ENCODE results near the gene AKR1B15.

Gene AKR1B15

DNA sequence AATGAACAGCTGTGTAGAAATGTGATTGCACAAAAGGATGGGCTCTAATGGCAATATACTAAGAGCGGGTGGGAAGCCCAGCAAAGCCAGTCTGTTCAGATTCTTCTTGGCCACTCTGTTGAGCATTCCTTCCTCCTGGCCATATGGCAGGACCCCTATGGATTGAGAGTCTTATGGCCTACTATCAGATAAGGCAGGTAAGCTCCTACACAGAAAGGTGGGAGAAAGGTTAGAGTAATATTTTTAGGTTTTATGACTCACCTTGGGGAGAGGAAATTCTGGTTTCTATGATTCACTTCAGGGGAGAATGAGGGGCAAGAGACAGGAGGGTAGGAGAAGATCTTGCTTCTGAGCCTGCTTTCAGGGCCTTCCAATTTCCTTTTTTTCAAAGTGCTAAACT is 36.6 kb upstream of the AKR1B15 start:
- no peak overlapping the region for H3K4me2 ChIP-seq (ENCODE audit: low read length, poor library complexity, severe bottlenecking)
- H2BK120ac ChIP-seq (ENCODE audit: low read depth, low read length): no peak overlapping the region
- H3K27ac ChIP-seq (ENCODE audit: low read length, poor library complexity, severe bottlenecking): no peak overlapping the region
- no peak overlapping the region for H2BK5ac ChIP-seq (ENCODE audit: low read depth, low read length, poor library complexity, severe bottlenecking)
- H2BK15ac ChIP-seq (ENCODE audit: low read depth, poor library complexity, severe bottlenecking): no peak overlapping the region
- H3K9me3 ChIP-seq (ENCODE audit: control insufficient read depth, low read length): no peaks in the 10 kb centered on the region
- no peaks in the 10 kb centered on the region for H3K79me1 ChIP-seq (replicated peaks; ENCODE audit: low read length, poor library complexity, severe bottlenecking)
- H3K14ac ChIP-seq (ENCODE audit: low read length in 2 of 2): no peak overlapping the region
- H4K91ac ChIP-seq (ENCODE audit: low read length): no peak overlapping the region
- H3K18ac ChIP-seq (ENCODE audit: low read depth in 1 of 2, low read length in 2 of 2): no peak overlapping the region
- peaks cover 2% of the 10 kb centered on the region for H3K4me1 ChIP-seq (ENCODE audit: control insufficient read depth, insufficient read depth, low read depth, low read length)
- no peak overlapping the region for H3K4ac ChIP-seq (ENCODE audit: low read depth in 1 of 2, low read length in 2 of 2)
- H4K8ac ChIP-seq (ENCODE audit: low read length): no peak overlapping the region
- WGBS: 100% methylated on average over 1 of the region's 1 CpG
- H2AK5ac ChIP-seq (ENCODE audit: low read length, severe bottlenecking): no peak overlapping the region
- H3K9ac ChIP-seq (ENCODE audit: low read length): peak overlapping the region; percentile 10
- no peak overlapping the region for H2BK12ac ChIP-seq (ENCODE audit: low read length in 2 of 2)
- no peak overlapping the region for H3K23ac ChIP-seq (ENCODE audit: low read length in 2 of 2)
- no peak overlapping the region for H3K4me3 ChIP-seq (ENCODE audit: insufficient read depth in 1 of 2, low read depth in 1 of 2, low read length in 2 of 2)
- DNase-seq: no peak
- no peak overlapping the region for H2AFZ ChIP-seq (ENCODE audit: low read depth, low read length)
- H3K27me3 ChIP-seq (ENCODE audit: control insufficient read depth in 1 of 2, insufficient read depth in 1 of 2, low read length in 2 of 2): no peaks in the 10 kb centered on the region
- H3K36me3 ChIP-seq (ENCODE audit: control insufficient read depth in 1 of 2, insufficient read depth in 2 of 2, low read depth in 1 of 2, low read length in 2 of 2): no peaks in the 10 kb centered on the region

DNA sequence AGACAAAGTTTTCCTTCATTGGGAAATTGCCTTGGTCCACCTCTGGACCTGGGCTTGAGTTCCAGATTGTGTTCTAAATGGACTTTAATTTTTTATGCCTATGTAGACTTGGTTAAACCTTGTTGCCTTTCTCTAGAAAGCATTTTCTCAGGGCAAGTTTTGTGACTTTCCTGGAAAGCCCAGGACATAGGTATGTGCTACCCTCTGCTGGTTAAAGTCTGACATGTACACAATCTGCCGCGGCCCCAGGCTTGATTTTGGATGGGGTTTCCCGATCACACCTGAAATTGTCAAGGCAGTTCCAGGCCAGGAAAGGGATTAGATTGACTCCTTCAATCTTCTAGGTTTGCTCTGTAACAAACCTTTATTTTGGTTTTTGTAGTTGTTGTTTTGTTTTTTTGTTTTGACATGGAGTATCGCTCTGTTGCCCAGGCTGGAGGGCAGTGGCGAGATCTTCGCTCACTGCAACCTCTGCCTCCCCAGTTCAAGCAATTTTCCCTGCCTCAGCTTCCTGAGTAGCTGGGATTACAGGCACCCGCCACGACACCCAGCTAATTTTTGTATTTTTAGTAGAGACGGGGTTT is 35.6 kb upstream of the AKR1B15 start:
- no peaks in the 10 kb centered on the region for H3K27me3 ChIP-seq (ENCODE audit: control insufficient read depth in 1 of 2, insufficient read depth in 1 of 2, low read length in 2 of 2)
- no peak overlapping the region for H2AFZ ChIP-seq (ENCODE audit: low read depth, low read length)
- H3K23ac ChIP-seq (ENCODE audit: low read length in 2 of 2): no peak overlapping the region
- H3K79me1 ChIP-seq (replicated peaks; ENCODE audit: low read length, poor library complexity, severe bottlenecking): no peaks in the 10 kb centered on the region
- H2BK5ac ChIP-seq (ENCODE audit: low read depth, low read length, poor library complexity, severe bottlenecking): no peak overlapping the region
- H3K4me3 ChIP-seq (ENCODE audit: insufficient read depth in 1 of 2, low read depth in 1 of 2, low read length in 2 of 2): no peak overlapping the region
- no peaks in the 10 kb centered on the region for H3K36me3 ChIP-seq (ENCODE audit: control insufficient read depth in 1 of 2, insufficient read depth in 2 of 2, low read depth in 1 of 2, low read length in 2 of 2)
- H2BK15ac ChIP-seq (ENCODE audit: low read depth, poor library complexity, severe bottlenecking): no peak overlapping the region
- H3K4me1 ChIP-seq (ENCODE audit: control insufficient read depth, insufficient read depth, low read depth, low read length): peaks cover 2% of the 10 kb centered on the region
- H3K9ac ChIP-seq (ENCODE audit: low read length): peak overlapping the region; percentile 5
- H4K8ac ChIP-seq (ENCODE audit: low read length): no peak overlapping the region
- DNase-seq: peak; percentile 55
- no peak overlapping the region for H3K4ac ChIP-seq (ENCODE audit: low read depth in 1 of 2, low read length in 2 of 2)
- H3K14ac ChIP-seq (ENCODE audit: low read length in 2 of 2): no peak overlapping the region
- H3K27ac ChIP-seq (ENCODE audit: low read length, poor library complexity, severe bottlenecking): no peak overlapping the region
- H2BK120ac ChIP-seq (ENCODE audit: low read depth, low read length): no peak overlapping the region
- H2BK12ac ChIP-seq (ENCODE audit: low read length in 2 of 2): no peak overlapping the region
- no peak overlapping the region for H3K18ac ChIP-seq (ENCODE audit: low read depth in 1 of 2, low read length in 2 of 2)
- no peak overlapping the region for H2AK5ac ChIP-seq (ENCODE audit: low read length, severe bottlenecking)
- no peak overlapping the region for H3K4me2 ChIP-seq (ENCODE audit: low read length, poor library complexity, severe bottlenecking)
- H4K91ac ChIP-seq (ENCODE audit: low read length): no peak overlapping the region
- H3K9me3 ChIP-seq (ENCODE audit: control insufficient read depth, low read length): no peaks in the 10 kb centered on the region
- 39% methylated on average over 9 of the region's 9 CpGs for WGBS

DNA sequence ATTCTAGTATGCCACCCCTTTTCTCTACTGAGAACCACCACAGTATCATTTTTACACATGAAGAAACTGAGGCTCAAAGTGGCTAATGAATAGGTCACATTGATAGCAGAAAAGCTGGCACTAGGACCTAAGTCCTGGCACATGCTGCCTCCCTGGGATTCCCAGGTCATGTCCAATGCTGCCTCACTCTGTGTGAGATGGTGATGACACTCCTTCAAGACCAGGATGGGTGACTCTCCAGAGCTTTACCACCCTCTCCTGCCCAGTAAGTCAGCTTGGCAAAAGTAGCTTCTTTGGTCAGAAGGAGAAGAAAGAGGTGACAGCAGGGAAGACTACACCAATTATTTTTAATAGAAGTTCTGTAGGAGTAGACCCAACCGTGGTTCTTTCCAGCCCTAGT is 34.8 kb upstream of the AKR1B15 start:
- no peak overlapping the region for H2AK5ac ChIP-seq (ENCODE audit: low read length, severe bottlenecking)

DNA sequence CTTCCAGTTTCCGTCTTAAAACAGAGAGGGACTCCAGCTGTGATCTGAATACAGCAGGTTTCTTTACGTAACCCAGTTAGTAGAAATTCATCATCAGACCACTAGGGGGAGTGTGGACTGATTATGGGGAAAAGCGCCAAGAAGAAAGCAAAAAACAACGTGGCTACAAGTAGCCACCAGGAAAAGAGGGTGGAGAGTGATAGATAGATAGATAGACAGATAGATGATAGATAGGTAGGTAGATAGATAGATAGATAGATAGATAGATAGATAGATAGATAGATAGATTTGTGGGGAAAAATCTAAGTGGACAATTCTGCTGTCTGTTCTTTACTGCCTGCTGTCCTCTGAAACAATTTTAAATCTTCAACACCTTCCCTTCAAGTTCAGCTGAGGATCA is 34.2 kb upstream of the AKR1B15 start:
- Histone ChIP-seq H3K27me3 (ENCODE audit: control insufficient read depth in 1 of 2, insufficient read depth in 1 of 2, low read length in 2 of 2) (no peaks in the 10 kb centered on the region), H3K14ac (ENCODE audit: low read length in 2 of 2) (no peak overlapping the region), H3K4me3 (ENCODE audit: insufficient read depth in 1 of 2, low read depth in 1 of 2, low read length in 2 of 2) (no peak overlapping the region), H3K9me3 (ENCODE audit: control insufficient read depth, low read length) (no peaks in the 10 kb centered on the region), H3K9ac (ENCODE audit: low read length) (peak overlapping the region; percentile 51), H3K36me3 (ENCODE audit: control insufficient read depth in 1 of 2, insufficient read depth in 2 of 2, low read depth in 1 of 2, low read length in 2 of 2) (no peaks in the 10 kb centered on the region), H3K4me2 (ENCODE audit: low read length, poor library complexity, severe bottlenecking) (no peak overlapping the region), H3K4ac (ENCODE audit: low read depth in 1 of 2, low read length in 2 of 2) (no peak overlapping the region), H2BK12ac (ENCODE audit: low read length in 2 of 2) (no peak overlapping the region), H4K91ac (ENCODE audit: low read length) (no peak overlapping the region), H2BK5ac (ENCODE audit: low read depth, low read length, poor library complexity, severe bottlenecking) (no peak overlapping the region), H3K23ac (ENCODE audit: low read length in 2 of 2) (no peak overlapping the region), H4K8ac (ENCODE audit: low read length) (no peak overlapping the region), H2BK120ac (ENCODE audit: low read depth, low read length) (no peak overlapping the region), H2AK5ac (ENCODE audit: low read length, severe bottlenecking) (peak overlapping the region; percentile 53), H3K79me1 (replicated peaks; ENCODE audit: low read length, poor library complexity, severe bottlenecking) (no peaks in the 10 kb centered on the region), H3K27ac (ENCODE audit: low read length, poor library complexity, severe bottlenecking) (no peak overlapping the region), H2AFZ (ENCODE audit: low read depth, low read length) (no peak overlapping the region), H2BK15ac (ENCODE audit: low read depth, poor library complexity, severe bottlenecking) (no peak overlapping the region), H3K4me1 (ENCODE audit: control insufficient read depth, insufficient read depth, low read depth, low read length) (peaks cover 2% of the 10 kb centered on the region), H3K18ac (ENCODE audit: low read depth in 1 of 2, low read length in 2 of 2) (no peak overlapping the region)
- WGBS: 5% methylated on average over 3 of the region's 4 CpGs
- peak; percentile 80 for DNase-seq

More for the DNA sequence above, 34.8 kb upstream of the AKR1B15 start:
- H3K14ac ChIP-seq (ENCODE audit: low read length in 2 of 2): no peak overlapping the region
- no peak overlapping the region for H4K91ac ChIP-seq (ENCODE audit: low read length)
- H3K9ac ChIP-seq (ENCODE audit: low read length): peak overlapping the region; percentile 32
- no peak overlapping the region for H2BK15ac ChIP-seq (ENCODE audit: low read depth, poor library complexity, severe bottlenecking)
- no peak overlapping the region for H2AFZ ChIP-seq (ENCODE audit: low read depth, low read length)
- H3K79me1 ChIP-seq (replicated peaks; ENCODE audit: low read length, poor library complexity, severe bottlenecking): no peaks in the 10 kb centered on the region
- H2BK12ac ChIP-seq (ENCODE audit: low read length in 2 of 2): no peak overlapping the region
- H3K4ac ChIP-seq (ENCODE audit: low read depth in 1 of 2, low read length in 2 of 2): no peak overlapping the region
- H2BK5ac ChIP-seq (ENCODE audit: low read depth, low read length, poor library complexity, severe bottlenecking): no peak overlapping the region
- no peaks in the 10 kb centered on the region for H3K36me3 ChIP-seq (ENCODE audit: control insufficient read depth in 1 of 2, insufficient read depth in 2 of 2, low read depth in 1 of 2, low read length in 2 of 2)
- H3K4me1 ChIP-seq (ENCODE audit: control insufficient read depth, insufficient read depth, low read depth, low read length): peaks cover 2% of the 10 kb centered on the region
- no peak overlapping the region for H4K8ac ChIP-seq (ENCODE audit: low read length)
- no peak overlapping the region for H3K4me3 ChIP-seq (ENCODE audit: insufficient read depth in 1 of 2, low read depth in 1 of 2, low read length in 2 of 2)
- 33% methylated on average over 1 of the region's 1 CpG for WGBS
- no peak overlapping the region for H3K18ac ChIP-seq (ENCODE audit: low read depth in 1 of 2, low read length in 2 of 2)
- H3K23ac ChIP-seq (ENCODE audit: low read length in 2 of 2): no peak overlapping the region
- H3K27me3 ChIP-seq (ENCODE audit: control insufficient read depth in 1 of 2, insufficient read depth in 1 of 2, low read length in 2 of 2): no peaks in the 10 kb centered on the region
- no peak overlapping the region for H3K27ac ChIP-seq (ENCODE audit: low read length, poor library complexity, severe bottlenecking)
- DNase-seq: no peak
- H3K4me2 ChIP-seq (ENCODE audit: low read length, poor library complexity, severe bottlenecking): no peak overlapping the region
- H2BK120ac ChIP-seq (ENCODE audit: low read depth, low read length): no peak overlapping the region
- no peaks in the 10 kb centered on the region for H3K9me3 ChIP-seq (ENCODE audit: control insufficient read depth, low read length)
